Common myeloid progenitor, CD34-positive (primary cell): ENCODE data around the gene FBN1.

Experiments
- CTCF ChIA-PET: fragments of 350-600 bp; sonication (Branson Sonifier 250); formaldehyde crosslinking; loops from one replicate; lab custom pipeline; 2021; ENCODE audit warnings: antibody characterized with exemption; lab: Charles Lee
- POLR2A ChIA-PET: fragments of 350-600 bp; sonication (Branson Sonifier 250); formaldehyde crosslinking; loops from one replicate; lab custom pipeline; 2021; ENCODE audit warnings: antibody characterized with exemption; lab: Charles Lee
- DNase-seq, 3 donors: peaks; one replicate each; pipeline versions ENCODE4 v3.0.0 to v3.0.0-alpha.2; 2013
- H3K27ac ChIP-seq, 2 experiments: 1 replicate in 1 of 2; 2 replicates in 1 of 2; pipeline ENCODE4 v1.7.0; 2013; ENCODE audit warnings: inconsistent platforms in 2 of 2, low read length in 2 of 2, mild to moderate bottlenecking in 2 of 2, low read depth in 1 of 2, moderate library complexity in 1 of 2; ENCODE audit not compliant: severe bottlenecking in 2 of 2, insufficient read depth in 1 of 2, poor library complexity in 1 of 2
- H3K27me3 ChIP-seq, 5 experiments: replicated peaks in 2 of 5; 1 replicate in 3 of 5; 2 replicates in 2 of 5; pipeline versions ENCODE4 v1.6.1 to v1.7.0; 2013; ENCODE audit warnings: low read length in 4 of 5, mild to moderate bottlenecking in 2 of 5, moderate library complexity in 2 of 5, inconsistent platforms in 1 of 5; ENCODE audit not compliant: insufficient read depth in 5 of 5, control insufficient read depth in 4 of 5
- H3K36me3 ChIP-seq, 4 experiments: 1 replicate in 2 of 4; 2 replicates in 2 of 4; pipeline versions ENCODE4 v1.6.1 to v1.7.0; 2013; ENCODE audit warnings: low read length in 3 of 4, control low read depth in 1 of 4, mild to moderate bottlenecking in 1 of 4; ENCODE audit not compliant: control insufficient read depth in 4 of 4, insufficient read depth in 4 of 4
- H3K4me1 ChIP-seq, 4 experiments: 1 replicate in 3 of 4; 2 replicates in 1 of 4; pipeline versions ENCODE4 v1.6.1 to v1.7.1; 2013; ENCODE audit warnings: low read length in 3 of 4, mild to moderate bottlenecking in 3 of 4, control low read depth in 1 of 4, inconsistent platforms in 1 of 4, moderate library complexity in 1 of 4; ENCODE audit not compliant: control insufficient read depth in 4 of 4, insufficient read depth in 4 of 4; ENCODE audit errors: control extremely low read depth in 1 of 4
- H3K4me3 ChIP-seq, 7 experiments: 1 replicate in 4 of 7; 2 replicates in 3 of 7; pipeline versions ENCODE4 v1.5.1 to v1.7.0; 2013; ENCODE audit warnings: mild to moderate bottlenecking in 7 of 7, low read length in 6 of 7, moderate library complexity in 6 of 7, inconsistent platforms in 2 of 7, low read depth in 2 of 7, control low read depth in 1 of 7; ENCODE audit not compliant: insufficient read depth in 4 of 7, control insufficient read depth in 1 of 7; ENCODE audit errors: extremely low read depth in 1 of 7
- H3K9me3 ChIP-seq, 5 experiments: 1 replicate in 4 of 5; 2 replicates in 1 of 5; pipeline versions ENCODE4 v1.6.1 to v1.7.1; 2013; ENCODE audit warnings: low read length in 4 of 5, mild to moderate bottlenecking in 2 of 5, inconsistent platforms in 1 of 5, low read depth in 1 of 5, moderate library complexity in 1 of 5; ENCODE audit not compliant: control insufficient read depth in 4 of 5, insufficient read depth in 2 of 5; ENCODE audit errors: control extremely low read depth in 1 of 5
- WGBS: methylation state at CpG from one replicate; pipeline ENCODE4 v1.1.5; 2013; ENCODE audit not compliant: insufficient coverage; 5-methylcytosine and 5-hydroxymethylcytosine counted together

FBN1 gene

DNA sequence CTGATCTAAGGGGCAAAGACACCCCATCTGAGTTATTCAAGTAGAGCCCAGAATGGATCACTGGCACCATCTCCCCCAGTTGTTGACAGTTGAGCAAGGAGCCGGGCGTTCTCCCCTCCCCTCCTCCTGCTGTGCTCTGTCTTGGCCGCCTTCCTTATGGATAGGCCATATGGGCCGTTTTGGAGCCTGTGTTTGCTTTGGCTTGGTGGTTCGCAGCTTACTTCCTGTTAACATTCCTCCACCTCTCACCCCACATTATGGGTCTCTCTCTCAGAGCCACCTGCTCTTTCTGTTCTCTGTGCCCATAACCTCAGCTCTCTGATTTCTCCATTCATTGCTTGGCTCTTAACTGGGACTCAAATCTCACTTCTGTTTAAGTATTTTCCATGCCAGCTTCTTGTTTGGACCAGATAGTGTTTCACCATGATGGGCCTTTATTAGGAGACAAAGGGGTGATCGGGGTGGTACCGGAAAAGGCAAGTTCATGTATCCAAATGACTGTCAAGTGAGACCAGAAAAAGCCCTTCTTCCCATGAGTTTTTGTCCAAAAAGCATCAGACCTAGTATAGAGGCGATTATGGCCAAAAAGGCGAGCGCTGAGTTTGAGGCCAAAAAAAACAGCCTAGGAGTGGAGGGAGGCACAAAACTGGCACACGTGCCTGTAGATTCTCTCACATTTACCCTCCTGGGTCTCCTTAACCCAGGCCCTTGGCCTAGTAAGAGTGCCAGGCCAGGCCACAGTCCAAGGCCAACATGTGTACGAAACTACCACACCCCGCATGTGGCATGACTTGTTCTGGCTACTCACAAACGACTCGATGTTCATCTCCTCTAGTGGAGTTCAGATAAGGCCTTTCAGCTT is 251.6 kb downstream of the FBN1 start:
- H3K36me3 ChIP-seq, result no peaks in the 10 kb centered on the region
- H3K9me3 ChIP-seq, result no peaks in the 10 kb centered on the region
- H3K4me3 ChIP-seq, result no peak overlapping the region
- H3K4me1 ChIP-seq, result peaks cover 0 to 3% (median 1%) of the 10 kb centered on the region in 4 experiments
- no peaks in the 10 kb centered on the region for H3K27me3 ChIP-seq
- no peak overlapping the region for H3K27ac ChIP-seq
- DNase-seq, result no peak
- ChIA-PET POLR2A (interaction anchor here (0.6 kb wide), 1 partner anchor 1210 kb away, joined by 3 read pairs; no protein-coding TSS in a partner anchor), CTCF (interaction anchor here (1.0 kb wide), 1 partner anchor 11 kb away, joined by 4 read pairs; no protein-coding TSS in a partner anchor)
- 97% methylated on average over 15 of the region's 15 CpGs for WGBS

DNA sequence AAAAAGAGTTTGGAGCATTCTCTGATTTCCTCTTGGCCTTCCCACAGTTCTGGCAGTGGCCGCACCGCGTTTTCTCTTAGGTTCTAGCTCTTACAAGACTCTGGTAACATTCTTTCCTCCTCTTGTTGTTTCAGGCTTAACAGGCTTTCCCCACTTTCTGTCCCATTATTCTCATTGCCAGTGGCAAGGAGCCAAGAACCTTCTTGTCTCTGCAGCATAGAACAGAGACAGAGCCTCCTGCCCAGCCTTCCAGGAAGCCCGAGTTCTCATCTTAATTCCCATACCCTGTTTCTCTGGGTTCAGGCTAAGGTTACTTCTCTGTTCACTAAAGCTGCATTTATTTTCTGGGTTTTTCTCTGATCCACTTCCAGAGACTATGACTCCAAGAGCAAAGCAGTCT is 253.2 kb downstream of the FBN1 start:
- ChIA-PET CTCF (interaction anchor here (1.0 kb wide), 1 partner anchor 9 kb away, joined by 4 read pairs; no protein-coding TSS in a partner anchor), POLR2A (interaction anchor here (0.7 kb wide), 1 partner anchor 753 kb away, joined by 4 read pairs; no protein-coding TSS in a partner anchor)
- no peaks in the 10 kb centered on the region for H3K4me1 ChIP-seq
- no peak overlapping the region for H3K4me3 ChIP-seq
- H3K27ac ChIP-seq, result no peak overlapping the region
- no peak for DNase-seq
- 72% methylated on average over 4 of the region's 4 CpGs for WGBS
- no peaks in the 10 kb centered on the region for H3K9me3 ChIP-seq
- no peaks in the 10 kb centered on the region for H3K36me3 ChIP-seq
- H3K27me3 ChIP-seq, result no peaks in the 10 kb centered on the region

DNA sequence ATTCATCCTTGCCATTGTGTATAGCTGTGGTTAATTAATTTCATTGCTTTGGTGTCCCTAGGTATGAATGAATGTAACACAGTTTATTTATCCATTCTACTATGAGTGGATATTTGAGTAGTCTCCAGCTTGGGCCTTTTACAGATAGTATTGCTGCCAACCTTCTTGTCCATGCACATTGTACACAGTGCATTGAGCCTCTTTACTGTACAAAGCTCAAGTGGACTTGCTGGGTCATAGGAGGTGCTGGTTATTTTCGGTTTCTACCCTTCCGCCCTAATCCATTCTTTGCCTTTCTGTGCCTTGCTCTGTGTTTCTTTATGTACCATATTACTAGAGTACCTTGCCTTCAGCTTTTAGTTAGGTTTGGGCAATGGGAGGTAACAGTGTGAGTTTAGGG is 253.6 kb downstream of the FBN1 start:
- Histone ChIP-seq H3K27ac (no peak overlapping the region), H3K36me3 (no peaks in the 10 kb centered on the region), H3K9me3 (no peaks in the 10 kb centered on the region), H3K4me1 (no peaks in the 10 kb centered on the region), H3K4me3 (no peak overlapping the region), H3K27me3 (no peaks in the 10 kb centered on the region)
- no peak for DNase-seq
- POLR2A ChIA-PET, result no interaction called here
- 100% methylated on average over 2 of the region's 2 CpGs for WGBS
- CTCF ChIA-PET, result no interaction called here

DNA sequence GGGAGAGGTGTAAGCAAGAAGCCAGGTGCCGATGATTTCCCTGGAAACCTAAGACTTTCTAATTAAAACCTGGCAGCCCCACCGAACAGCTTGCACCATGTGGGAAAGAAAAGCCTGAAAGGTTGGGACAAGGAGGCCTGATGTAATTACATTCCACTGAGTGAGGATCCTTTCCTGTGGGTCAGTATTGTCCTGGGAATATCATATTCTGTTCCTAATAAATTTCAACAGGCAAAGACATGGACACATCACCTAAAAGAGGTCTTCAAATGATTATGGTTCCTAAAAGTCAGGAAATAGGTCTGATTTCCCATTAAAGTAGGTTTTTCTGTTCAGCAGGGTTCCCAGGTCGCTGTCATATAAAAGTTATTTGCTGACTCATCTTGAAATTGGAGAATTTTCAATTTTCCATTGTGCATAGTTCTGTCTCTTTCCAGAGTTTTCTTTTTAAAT is 255.8 kb downstream of the FBN1 start:
- Histone ChIP-seq H3K36me3 (no peaks in the 10 kb centered on the region), H3K4me1 (peaks cover 0 to under 1% (median 0%) of the 10 kb centered on the region in 4 experiments), H3K4me3 (no peak overlapping the region), H3K27ac (no peak overlapping the region), H3K9me3 (no peaks in the 10 kb centered on the region), H3K27me3 (no peaks in the 10 kb centered on the region)
- POLR2A ChIA-PET, result interaction anchor here (0.6 kb wide), 1 partner anchor 225 kb away, joined by 3 read pairs; no protein-coding TSS in a partner anchor
- CTCF ChIA-PET, result no interaction called here
- WGBS, result 100% methylated on average over 2 of the region's 3 CpGs
- no peak for DNase-seq

DNA sequence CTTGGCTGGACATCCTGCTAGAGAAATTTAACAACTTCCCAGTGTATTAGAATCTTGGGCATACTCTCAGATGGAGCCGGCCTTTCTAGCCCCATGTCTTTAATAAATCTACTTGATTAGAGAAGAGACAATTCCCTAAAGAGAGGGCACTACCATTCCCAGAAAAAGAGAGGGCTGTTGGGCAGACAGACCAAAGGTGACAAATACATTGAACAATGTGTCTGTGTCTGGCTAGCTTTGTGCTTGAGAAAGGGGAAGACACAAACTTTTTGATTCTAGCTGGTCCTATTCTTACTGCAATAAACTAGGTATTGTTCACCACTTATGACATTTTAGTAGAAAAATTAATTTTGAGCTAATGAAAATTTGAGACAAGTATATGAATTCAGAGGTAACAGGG is 256.6 kb downstream of the FBN1 start:
- CTCF ChIA-PET, result no interaction called here
- no CpG with 5 or more reads among the region's 1 CpG for WGBS
- H3K36me3 ChIP-seq, result no peaks in the 10 kb centered on the region
- no peak overlapping the region for H3K27ac ChIP-seq
- DNase-seq, result no peak
- POLR2A ChIA-PET, result interaction anchor here (0.6 kb wide), 1 partner anchor 226 kb away, joined by 3 read pairs; no protein-coding TSS in a partner anchor
- H3K4me1 ChIP-seq, result peaks cover 0 to 2% (median 0%) of the 10 kb centered on the region in 4 experiments
- no peaks in the 10 kb centered on the region for H3K9me3 ChIP-seq
- H3K27me3 ChIP-seq, result no peaks in the 10 kb centered on the region
- no peak overlapping the region for H3K4me3 ChIP-seq

DNA sequence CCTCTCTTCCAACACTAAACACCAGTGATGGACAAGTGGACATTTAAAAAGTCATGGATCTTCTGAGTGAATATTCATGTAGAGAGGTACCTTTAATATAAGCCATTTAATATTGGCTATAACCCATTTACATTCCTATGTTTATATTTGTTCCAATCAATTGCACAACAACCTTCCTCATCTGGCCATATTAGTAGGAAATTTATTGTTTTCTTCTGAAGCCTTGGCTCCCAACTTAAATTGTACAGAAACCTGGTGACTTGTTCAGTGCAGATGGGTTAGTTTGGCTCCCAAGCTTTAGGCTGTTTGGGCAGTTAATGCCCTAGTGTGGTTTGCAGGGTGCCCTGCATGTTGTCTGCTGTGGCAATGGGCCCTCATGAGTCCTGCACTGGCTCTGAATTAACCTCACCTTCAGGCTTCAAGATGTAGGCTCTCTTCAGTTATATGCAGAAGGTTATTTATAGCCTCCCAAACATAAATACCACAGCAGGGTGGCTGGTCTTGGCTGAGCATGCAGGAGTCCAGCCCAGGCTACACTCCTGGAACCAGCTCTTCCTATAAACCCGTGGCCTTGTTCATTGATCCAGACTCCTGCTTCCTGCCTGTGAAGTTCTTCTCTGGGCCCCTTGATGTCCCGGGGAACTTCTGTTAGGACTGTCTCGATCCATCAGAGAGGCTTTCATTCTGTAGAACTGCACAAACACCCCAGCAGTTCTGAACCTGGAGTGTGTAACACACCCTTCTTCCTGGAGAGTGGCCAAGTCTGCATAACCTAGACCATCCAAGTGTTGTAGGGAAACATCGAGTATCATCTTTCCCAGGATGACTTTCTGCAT is 257.3 kb downstream of the FBN1 start:
- POLR2A ChIA-PET, result no interaction called here

More for the DNA sequence above, 257.3 kb downstream of the FBN1 start:
- Histone ChIP-seq H3K4me3 (no peak overlapping the region), H3K9me3 (no peaks in the 10 kb centered on the region), H3K4me1 (peaks cover 0 to 2% (median 0%) of the 10 kb centered on the region in 4 experiments), H3K36me3 (no peaks in the 10 kb centered on the region), H3K27me3 (no peaks in the 10 kb centered on the region), H3K27ac (no peak overlapping the region)
- CTCF ChIA-PET, result no interaction called here
- DNase-seq, result no peak
- 100% methylated on average over 3 of the region's 4 CpGs for WGBS
